SK-N-SH (cell line): ENCODE results near the gene OR4M1. TPM values are rescaled to one million over a fixed set of nuclear protein-coding genes. Genes with fewer than 3 reads are reported as not detected.

Source experiments
- EP300 ChIP-seq, 2 experiments: IDR thresholded peaks; 2 replicates each; pipeline versions ENCODE4 v1.4.0 to v1.6.1; 2012; ENCODE audit warnings: borderline replicate concordance in 1 of 2, low read depth in 1 of 2, low read length in 1 of 2
- NFIC ChIP-seq: IDR thresholded peaks from 2 replicates; pipeline ENCODE4 v1.4.0; 2012; ENCODE audit warnings: borderline replicate concordance
- RFX5 ChIP-seq: IDR thresholded peaks from 2 replicates; pipeline ENCODE4 v1.6.1; 2012; ENCODE audit warnings: mild to moderate bottlenecking, improper control_type of control experiment, low read length
- polyA plus RNA-seq, 3 experiments: library from polyadenylated mRNA; depleted of rRNA; stranded (reverse); fragments of >200 nt; gene quantifications; 2 replicates each; pipeline ENCODE4 v1.2.3, GENCODE V29; 2012
- TF ChIP-seq, protein P1 (sequence below): fragments of 200-600 bp; sonication (generic); IDR thresholded peaks from 2 replicates; pipeline ENCODE4 v1.6.1; 2017; ENCODE audit warnings: antibody characterized with exemption, mild to moderate bottlenecking, moderate library complexity
- TF ChIP-seq, protein P2 (sequence below): fragments of 150-350 bp; IDR thresholded peaks from 2 replicates; pipeline ENCODE4 v1.6.1; 2016; ENCODE audit warnings: mild to moderate bottlenecking, low read depth, low read length
- TF ChIP-seq, protein P3 (sequence below): fragments of 150-350 bp; IDR thresholded peaks from 2 replicates; pipeline ENCODE4 v1.6.1; 2017; ENCODE audit warnings: antibody characterized with exemption, low read length, low read depth, borderline replicate concordance

The OR4M1 gene
- polyA plus RNA-seq, 1 of the 3 experiments (the other 2 are of a cell fraction), result not detected

DNA sequence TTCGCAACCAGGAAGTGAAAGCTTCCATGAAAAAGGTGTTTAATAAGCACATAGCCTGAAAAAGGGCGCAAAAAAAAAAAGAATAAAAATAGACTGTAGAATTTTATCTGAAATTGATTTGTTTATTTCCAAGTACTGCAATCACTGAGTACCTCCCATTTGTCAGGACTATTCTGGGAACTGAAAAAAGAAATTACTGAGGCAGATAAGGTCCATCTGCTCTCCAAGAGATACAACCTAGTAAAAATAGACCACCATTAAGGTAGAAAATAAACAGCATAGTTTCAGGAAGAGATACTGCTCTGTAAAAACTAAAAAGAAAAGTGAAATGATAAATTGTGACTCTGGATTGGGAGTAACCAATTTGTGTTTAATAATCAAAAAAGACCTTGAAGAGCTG, 55.0 kb downstream of the OR4M1 start (continued):
- TF ChIP-seq, protein P1, sequence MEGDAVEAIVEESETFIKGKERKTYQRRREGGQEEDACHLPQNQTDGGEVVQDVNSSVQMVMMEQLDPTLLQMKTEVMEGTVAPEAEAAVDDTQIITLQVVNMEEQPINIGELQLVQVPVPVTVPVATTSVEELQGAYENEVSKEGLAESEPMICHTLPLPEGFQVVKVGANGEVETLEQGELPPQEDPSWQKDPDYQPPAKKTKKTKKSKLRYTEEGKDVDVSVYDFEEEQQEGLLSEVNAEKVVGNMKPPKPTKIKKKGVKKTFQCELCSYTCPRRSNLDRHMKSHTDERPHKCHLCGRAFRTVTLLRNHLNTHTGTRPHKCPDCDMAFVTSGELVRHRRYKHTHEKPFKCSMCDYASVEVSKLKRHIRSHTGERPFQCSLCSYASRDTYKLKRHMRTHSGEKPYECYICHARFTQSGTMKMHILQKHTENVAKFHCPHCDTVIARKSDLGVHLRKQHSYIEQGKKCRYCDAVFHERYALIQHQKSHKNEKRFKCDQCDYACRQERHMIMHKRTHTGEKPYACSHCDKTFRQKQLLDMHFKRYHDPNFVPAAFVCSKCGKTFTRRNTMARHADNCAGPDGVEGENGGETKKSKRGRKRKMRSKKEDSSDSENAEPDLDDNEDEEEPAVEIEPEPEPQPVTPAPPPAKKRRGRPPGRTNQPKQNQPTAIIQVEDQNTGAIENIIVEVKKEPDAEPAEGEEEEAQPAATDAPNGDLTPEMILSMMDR, result no peak
- TF ChIP-seq RFX5 (no peak), NFIC (no peak), EP300 (IDR thresholded peaks at IDR 0.05; ENCODE audit: borderline replicate concordance in 1 of 2, low read depth in 1 of 2, low read length in 1 of 2) (no peak)
- TF ChIP-seq, protein P2, sequence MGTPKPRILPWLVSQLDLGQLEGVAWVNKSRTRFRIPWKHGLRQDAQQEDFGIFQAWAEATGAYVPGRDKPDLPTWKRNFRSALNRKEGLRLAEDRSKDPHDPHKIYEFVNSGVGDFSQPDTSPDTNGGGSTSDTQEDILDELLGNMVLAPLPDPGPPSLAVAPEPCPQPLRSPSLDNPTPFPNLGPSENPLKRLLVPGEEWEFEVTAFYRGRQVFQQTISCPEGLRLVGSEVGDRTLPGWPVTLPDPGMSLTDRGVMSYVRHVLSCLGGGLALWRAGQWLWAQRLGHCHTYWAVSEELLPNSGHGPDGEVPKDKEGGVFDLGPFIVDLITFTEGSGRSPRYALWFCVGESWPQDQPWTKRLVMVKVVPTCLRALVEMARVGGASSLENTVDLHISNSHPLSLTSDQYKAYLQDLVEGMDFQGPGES, result no peak
- TF ChIP-seq, protein P3, sequence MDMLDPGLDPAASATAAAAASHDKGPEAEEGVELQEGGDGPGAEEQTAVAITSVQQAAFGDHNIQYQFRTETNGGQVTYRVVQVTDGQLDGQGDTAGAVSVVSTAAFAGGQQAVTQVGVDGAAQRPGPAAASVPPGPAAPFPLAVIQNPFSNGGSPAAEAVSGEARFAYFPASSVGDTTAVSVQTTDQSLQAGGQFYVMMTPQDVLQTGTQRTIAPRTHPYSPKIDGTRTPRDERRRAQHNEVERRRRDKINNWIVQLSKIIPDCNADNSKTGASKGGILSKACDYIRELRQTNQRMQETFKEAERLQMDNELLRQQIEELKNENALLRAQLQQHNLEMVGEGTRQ, result no peak

Other genes with a start within 250 kb of the OR4M1 start
- not detected in 2 replicates for gene OR11H2, start 59.6 kb upstream of the OR4M1 start, polyA plus RNA-seq (2012; rRNA removed)
- gene OR4Q3, start 29.9 kb upstream of the OR4M1 start, polyA plus RNA-seq (2012; rRNA removed), result not detected in 2 replicates
- not detected in 2 replicates for gene OR4N2, start 30.3 kb downstream of the OR4M1 start, polyA plus RNA-seq (2012; rRNA removed)
- gene OR4K2, start 101.6 kb downstream of the OR4M1 start, polyA plus RNA-seq (2012; rRNA removed), result not detected in 2 replicates
- gene OR4K5, start 147.1 kb downstream of the OR4M1 start, polyA plus RNA-seq (2012; rRNA removed), result not detected in 2 replicates
- not detected in 2 replicates for gene OR4K1, start 157.4 kb downstream of the OR4M1 start, polyA plus RNA-seq (2012; rRNA removed)
- not detected in 2 replicates for gene OR4K15, start 202.1 kb downstream of the OR4M1 start, polyA plus RNA-seq (2012; rRNA removed)
- not detected in 2 replicates for gene OR4Q2, start 228.7 kb downstream of the OR4M1 start, polyA plus RNA-seq (2012; rRNA removed)
- gene OR4K14, start 245.8 kb downstream of the OR4M1 start, polyA plus RNA-seq (2012; rRNA removed), result not detected in 2 replicates